Esophagus squamous epithelium (tissue), 4 donors: ENCODE data around the gene KRTAP10-2.

ENCODE experiments used
- CTCF ChIP-seq, 6 experiments: fragments of 450-650 bp in 4 of 6; fragments of 200-600 bp in 2 of 6; sonication (generic) in 2 of 6; IDR thresholded peaks; one replicate each; pipeline ENCODE4 v1.5.1; 2016 to 2019; ENCODE audit warnings: antibody characterized with exemption in 6 of 6, mild to moderate bottlenecking in 4 of 6, moderate library complexity in 4 of 6
- POLR2A ChIP-seq, 4 donors: fragments of 450-650 bp; IDR thresholded peaks; one replicate each; pipeline ENCODE4 v1.6.1; 2017; ENCODE audit warnings: antibody characterized with exemption in 4 of 4, mild to moderate bottlenecking in 4 of 4, moderate library complexity in 3 of 4

GRCh38 chr21:44514746-44515358 lies 36.5 kb downstream of the KRTAP10-2 start:
- TF ChIP-seq CTCF (IDR thresholded peaks at IDR 0.05) = no peak
- TF ChIP-seq POLR2A (IDR thresholded peaks at IDR 0.05) = no peak
